ENCODE data around the gene ZFAND3.

ZFAND3 gene

DNA sequence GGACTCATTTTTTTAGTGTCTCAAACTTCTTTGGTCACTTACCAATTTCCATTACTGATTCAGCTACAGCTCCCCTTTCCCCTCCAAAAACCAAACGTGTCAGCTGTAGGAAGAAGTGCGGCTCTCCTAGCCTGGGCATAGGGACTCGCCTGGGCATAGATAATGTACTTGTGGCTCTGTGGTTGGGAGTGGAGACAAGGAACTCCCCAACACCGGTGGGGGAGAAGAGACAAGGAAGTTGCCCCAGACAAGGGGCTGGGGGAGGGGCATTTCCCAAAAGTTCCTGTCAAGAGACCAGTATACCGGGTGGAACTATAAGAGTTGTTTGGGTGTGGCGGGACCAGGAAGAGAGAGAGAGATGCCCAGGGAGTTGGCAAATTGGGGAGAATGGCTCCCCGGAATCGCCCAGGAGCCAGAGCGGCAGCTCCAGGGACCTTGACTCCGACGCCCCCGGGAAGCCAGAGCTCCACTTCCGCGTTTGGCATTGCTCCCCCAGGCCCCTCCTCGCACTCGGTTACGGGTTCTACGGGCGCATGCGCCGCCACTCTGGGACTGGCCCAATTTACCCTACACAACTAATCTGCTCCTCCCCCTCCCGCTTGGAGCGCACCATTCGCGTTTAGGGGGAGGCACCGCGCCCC, 871 bp upstream of the ZFAND3 start:
- Histone ChIP-seq H3K9me3 (ENCODE audit: insufficient read depth, low read depth, low read length) (no peaks in the 10 kb centered on the region), H3K4me3 (ENCODE audit: low read length) (peak overlapping the region; percentile 85), H3K36me3 (ENCODE audit: insufficient read depth, low read length) (no peaks in the 10 kb centered on the region), H3K27me3 (ENCODE audit: insufficient read depth, low read length) (no peaks in the 10 kb centered on the region), H3K9ac (ENCODE audit: low read depth, low read length) (peak overlapping the region; percentile 99), H3K27ac (ENCODE audit: low read depth, low read length) (peak overlapping the region; percentile 99), H3K4me1 (ENCODE audit: insufficient read depth, low read length) (peaks cover 30% of the 10 kb centered on the region)
- WGBS, result under 1% methylated on average over 26 of the region's 27 CpGs

DNA sequence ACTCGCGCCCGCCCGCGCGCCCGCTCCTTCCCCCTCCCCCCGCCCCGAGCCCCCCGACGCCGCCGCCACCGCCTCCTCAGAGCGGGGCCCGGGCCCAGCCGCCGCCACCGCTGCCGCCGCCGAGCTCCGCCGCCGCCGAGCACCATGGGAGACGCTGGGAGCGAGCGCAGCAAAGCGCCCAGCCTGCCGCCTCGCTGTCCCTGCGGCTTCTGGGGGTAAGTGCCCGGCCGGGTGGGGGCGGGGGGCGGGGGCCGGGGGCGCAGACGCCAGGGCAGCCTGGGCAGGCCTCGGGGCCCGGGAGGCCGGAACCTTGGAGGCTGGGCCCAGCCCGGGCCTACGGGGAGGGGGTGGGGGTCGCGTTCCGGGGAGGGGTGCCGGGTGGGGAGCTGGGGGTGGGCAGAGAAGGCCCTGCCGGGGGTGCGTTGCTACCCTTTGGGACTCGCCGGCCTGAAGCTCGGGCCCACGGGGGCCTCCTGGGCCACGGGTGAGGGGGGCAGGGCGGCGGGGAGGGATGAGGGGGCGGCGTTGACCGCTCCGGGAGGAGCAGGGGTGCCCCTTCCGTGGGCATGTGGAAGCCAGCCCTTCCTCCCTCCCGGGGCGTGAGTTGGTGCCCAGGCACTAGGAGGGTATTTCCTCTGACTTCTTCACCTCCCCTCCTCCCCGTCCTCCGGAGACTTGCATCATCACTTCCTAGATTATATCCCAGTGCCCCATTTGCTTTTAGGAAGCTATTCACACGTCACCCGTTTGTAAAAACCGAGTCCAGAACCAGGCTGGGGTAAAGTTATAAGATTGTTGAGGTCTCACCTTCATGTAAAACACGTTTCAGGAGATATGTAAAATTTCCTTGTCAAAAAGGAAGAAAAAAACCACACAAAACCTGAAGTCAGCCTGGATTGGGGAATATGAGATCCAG, 533 bp downstream of the ZFAND3 start:
- H3K9ac ChIP-seq (ENCODE audit: low read depth, low read length), result peak overlapping the region; percentile 23
- peaks cover 30% of the 10 kb centered on the region for H3K4me1 ChIP-seq (ENCODE audit: insufficient read depth, low read length)
- under 1% methylated on average over 64 of the region's 71 CpGs for WGBS
- H3K27me3 ChIP-seq (ENCODE audit: insufficient read depth, low read length), result no peaks in the 10 kb centered on the region
- peak overlapping the region; percentile 99; the same call in 1 of the 2 replicates for H3K27ac ChIP-seq (ENCODE audit: low read depth, low read length)
- peak overlapping the region; percentile 85 for H3K4me3 ChIP-seq (ENCODE audit: low read length)
- no peaks in the 10 kb centered on the region for H3K9me3 ChIP-seq (ENCODE audit: insufficient read depth, low read depth, low read length)
- no peaks in the 10 kb centered on the region for H3K36me3 ChIP-seq (ENCODE audit: insufficient read depth, low read length)

DNA sequence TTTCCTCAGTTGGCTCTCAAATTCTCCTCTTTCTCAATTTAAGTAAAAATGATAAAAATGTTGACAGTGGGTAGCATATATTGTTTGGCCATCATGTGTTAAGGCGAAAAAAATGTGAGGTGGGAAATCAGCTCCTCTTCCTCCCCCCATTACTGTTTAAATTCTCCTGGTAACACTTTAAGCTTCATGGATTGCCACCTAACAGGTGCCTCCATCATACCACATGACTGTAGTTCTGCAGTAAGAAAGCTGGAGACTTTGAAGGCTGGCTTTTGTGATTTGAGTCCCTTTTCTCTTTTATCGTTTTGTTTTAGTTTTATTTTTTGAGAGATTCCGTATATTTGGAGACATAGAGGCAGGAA, 1.2 kb downstream of the ZFAND3 start:
- Histone ChIP-seq H3K27me3 (ENCODE audit: insufficient read depth, low read length) (no peaks in the 10 kb centered on the region), H3K4me1 (ENCODE audit: insufficient read depth, low read length) (peaks cover 30% of the 10 kb centered on the region), H3K27ac (ENCODE audit: low read depth, low read length) (peak overlapping the region; percentile 78; the same call in 1 of the 2 replicates), H3K4me3 (ENCODE audit: low read length) (peak overlapping the region; percentile 60), H3K9ac (ENCODE audit: low read depth, low read length) (peak overlapping the region; percentile 23), H3K36me3 (ENCODE audit: insufficient read depth, low read length) (no peaks in the 10 kb centered on the region), H3K9me3 (ENCODE audit: insufficient read depth, low read depth, low read length) (no peaks in the 10 kb centered on the region)
- WGBS, result 34% methylated on average over 2 of the region's 3 CpGs

DNA sequence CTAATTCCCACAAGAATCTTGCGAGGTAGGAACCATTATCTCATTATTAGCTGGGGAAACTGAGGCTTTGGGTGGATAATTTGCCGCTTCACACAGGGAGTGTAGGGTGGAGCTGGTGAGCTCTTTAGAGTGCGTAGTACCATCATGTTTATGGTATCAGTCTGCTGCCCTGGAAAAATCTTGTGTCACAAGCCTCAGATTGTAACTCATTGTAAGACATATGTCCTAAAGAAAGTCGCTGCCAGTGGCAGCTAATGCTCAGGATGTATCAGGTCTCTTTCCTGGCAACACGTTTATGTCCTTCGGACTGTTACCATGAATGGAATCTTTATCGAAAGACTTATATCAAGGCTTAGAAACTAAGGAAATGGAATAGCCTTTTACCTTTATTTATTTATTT, 1.9 kb downstream of the ZFAND3 start:
- H3K9ac ChIP-seq (ENCODE audit: low read depth, low read length), result no peak overlapping the region
- no peaks in the 10 kb centered on the region for H3K27me3 ChIP-seq (ENCODE audit: insufficient read depth, low read length)
- H3K36me3 ChIP-seq (ENCODE audit: insufficient read depth, low read length), result no peaks in the 10 kb centered on the region
- H3K27ac ChIP-seq (ENCODE audit: low read depth, low read length), result no peak overlapping the region
- WGBS, result 92% methylated on average over 7 of the region's 7 CpGs
- H3K4me3 ChIP-seq (ENCODE audit: low read length), result peak overlapping the region; percentile 60; the same call in 1 of the 2 replicates
- no peaks in the 10 kb centered on the region for H3K9me3 ChIP-seq (ENCODE audit: insufficient read depth, low read depth, low read length)
- H3K4me1 ChIP-seq (ENCODE audit: insufficient read depth, low read length), result peaks cover 30% of the 10 kb centered on the region

DNA sequence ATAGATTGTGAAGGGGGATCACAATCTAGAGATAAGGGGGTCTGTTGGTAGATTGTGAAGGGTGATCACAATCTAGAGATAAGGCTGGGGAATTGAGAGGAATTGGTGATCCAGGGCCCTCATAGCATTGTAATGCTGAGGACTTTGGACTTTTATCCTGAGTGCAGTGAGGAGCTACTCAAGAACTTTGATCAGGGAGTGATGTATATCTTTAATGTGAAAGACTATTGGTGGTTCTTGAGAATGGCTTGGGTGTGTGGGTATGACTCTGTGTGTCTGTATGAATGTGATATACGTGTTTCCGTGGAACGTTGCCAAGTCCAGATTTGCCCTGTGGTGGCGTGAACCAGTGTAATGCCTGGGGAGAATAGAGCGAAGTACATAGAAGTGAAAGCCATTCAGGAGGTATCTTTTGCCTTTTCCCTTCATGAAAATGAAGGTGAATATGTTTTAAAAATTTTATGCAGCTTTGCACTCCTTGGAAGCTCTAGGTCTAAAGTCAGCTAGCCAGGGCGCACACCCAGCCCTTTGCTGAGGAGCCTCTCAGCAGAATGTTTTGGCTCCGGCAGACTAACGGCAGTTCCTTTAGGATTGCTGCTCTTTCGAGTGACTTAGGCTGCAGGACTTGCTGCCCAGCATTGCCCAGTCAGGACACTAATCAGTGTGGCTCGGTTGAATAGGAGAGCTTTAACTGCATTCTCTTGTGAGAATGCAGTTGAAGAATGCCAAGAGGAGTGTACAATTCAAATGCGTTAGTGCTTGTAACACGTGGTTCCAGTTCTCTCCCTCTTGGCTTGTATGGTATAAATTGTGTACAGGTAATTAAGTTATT, 3.5 kb downstream of the ZFAND3 start:
- no peaks in the 10 kb centered on the region for H3K27me3 ChIP-seq (ENCODE audit: insufficient read depth, low read length)
- no peaks in the 10 kb centered on the region for H3K9me3 ChIP-seq (ENCODE audit: insufficient read depth, low read depth, low read length)
- peaks cover 19% of the 10 kb centered on the region for H3K4me1 ChIP-seq (ENCODE audit: insufficient read depth, low read length)
- H3K27ac ChIP-seq (ENCODE audit: low read depth, low read length), result no peak overlapping the region; the same call in 1 of the 2 replicates
- no peaks in the 10 kb centered on the region for H3K36me3 ChIP-seq (ENCODE audit: insufficient read depth, low read length)
- no peak overlapping the region for H3K4me3 ChIP-seq (ENCODE audit: low read length)
- H3K9ac ChIP-seq (ENCODE audit: low read depth, low read length), result no peak overlapping the region
- WGBS, result 68% methylated on average over 12 of the region's 12 CpGs

DNA sequence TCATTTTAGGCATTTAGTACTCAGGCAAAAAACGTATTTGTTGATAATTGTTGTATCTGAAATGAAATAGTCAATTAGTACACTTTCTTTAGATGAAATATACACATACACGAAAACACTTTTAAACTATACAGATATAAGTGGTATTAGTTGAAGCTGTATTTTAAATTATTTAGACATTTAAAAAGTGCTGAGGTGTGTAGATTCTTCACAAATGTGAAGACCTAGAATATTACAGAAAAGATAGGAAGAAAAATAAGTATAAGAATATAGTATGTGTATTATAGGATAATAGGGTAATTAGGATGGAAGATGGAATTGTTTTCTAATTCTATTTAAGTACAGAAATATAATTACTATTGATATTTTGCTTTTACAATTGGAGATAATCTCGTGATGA, 4.6 kb downstream of the ZFAND3 start:
- H3K4me3 ChIP-seq (ENCODE audit: low read length), result no peak overlapping the region
- peaks cover 17% of the 10 kb centered on the region for H3K4me1 ChIP-seq (ENCODE audit: insufficient read depth, low read length)
- WGBS, result 84% methylated on average over 2 of the region's 3 CpGs
- H3K36me3 ChIP-seq (ENCODE audit: insufficient read depth, low read length), result no peaks in the 10 kb centered on the region
- no peaks in the 10 kb centered on the region for H3K27me3 ChIP-seq (ENCODE audit: insufficient read depth, low read length)
- no peaks in the 10 kb centered on the region for H3K9me3 ChIP-seq (ENCODE audit: insufficient read depth, low read depth, low read length)
- H3K9ac ChIP-seq (ENCODE audit: low read depth, low read length), result no peak overlapping the region
- H3K27ac ChIP-seq (ENCODE audit: low read depth, low read length), result no peak overlapping the region

DNA sequence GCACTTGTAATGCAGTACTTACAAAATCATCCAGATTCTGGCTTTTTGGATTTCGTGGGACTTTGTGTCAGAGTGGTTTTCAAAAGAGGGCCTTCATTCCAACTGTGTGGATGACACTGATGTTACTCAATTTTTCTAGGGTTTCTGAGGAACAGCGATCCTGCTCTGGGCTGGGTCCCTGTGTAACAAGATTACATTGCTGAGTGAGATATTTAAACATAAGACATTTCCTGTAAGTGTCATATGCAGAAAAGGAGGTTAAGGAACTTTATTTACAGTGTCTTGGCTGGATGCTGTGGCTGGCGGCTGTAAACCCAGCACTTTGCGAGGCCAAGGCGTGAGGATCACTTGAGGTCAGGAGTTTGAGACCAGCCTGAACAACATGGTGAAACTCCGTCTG, 6.7 kb downstream of the ZFAND3 start:
- H3K36me3 ChIP-seq (ENCODE audit: insufficient read depth, low read length), result no peaks in the 10 kb centered on the region
- H3K4me3 ChIP-seq (ENCODE audit: low read length), result no peak overlapping the region
- H3K9me3 ChIP-seq (ENCODE audit: insufficient read depth, low read depth, low read length), result no peaks in the 10 kb centered on the region
- H3K4me1 ChIP-seq (ENCODE audit: insufficient read depth, low read length), result peaks cover 13% of the 10 kb centered on the region
- H3K27me3 ChIP-seq (ENCODE audit: insufficient read depth, low read length), result no peaks in the 10 kb centered on the region
- no peak overlapping the region for H3K9ac ChIP-seq (ENCODE audit: low read depth, low read length)
- H3K27ac ChIP-seq (ENCODE audit: low read depth, low read length), result no peak overlapping the region
- 93% methylated on average over 6 of the region's 6 CpGs for WGBS

DNA sequence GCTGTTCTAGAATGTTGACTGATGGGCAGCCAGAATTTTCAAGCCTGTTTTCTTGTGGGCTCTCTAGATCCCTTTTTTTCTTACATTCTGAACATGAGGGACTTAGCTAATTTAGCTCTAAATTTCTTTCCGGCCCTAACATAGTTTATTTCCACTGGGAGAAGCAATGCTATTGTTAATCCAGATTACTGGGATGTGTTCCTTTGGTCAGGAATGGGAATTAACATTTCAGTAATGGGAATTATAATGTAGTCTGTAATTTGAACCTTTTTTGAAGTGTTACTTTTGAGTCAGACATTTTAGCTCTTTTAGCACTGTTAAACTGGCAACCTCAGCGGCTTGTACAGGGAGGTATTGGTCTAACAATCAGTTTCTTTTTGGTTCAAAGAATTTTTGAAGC, 7.5 kb downstream of the ZFAND3 start:
- H3K4me3 ChIP-seq (ENCODE audit: low read length), result no peak overlapping the region
- H3K27me3 ChIP-seq (ENCODE audit: insufficient read depth, low read length), result no peaks in the 10 kb centered on the region
- 95% methylated on average over 2 of the region's 2 CpGs for WGBS
- peaks cover 15% of the 10 kb centered on the region for H3K4me1 ChIP-seq (ENCODE audit: insufficient read depth, low read length)
- H3K36me3 ChIP-seq (ENCODE audit: insufficient read depth, low read length), result no peaks in the 10 kb centered on the region
- no peak overlapping the region for H3K27ac ChIP-seq (ENCODE audit: low read depth, low read length)
- H3K9me3 ChIP-seq (ENCODE audit: insufficient read depth, low read depth, low read length), result no peaks in the 10 kb centered on the region
- H3K9ac ChIP-seq (ENCODE audit: low read depth, low read length), result no peak overlapping the region

DNA sequence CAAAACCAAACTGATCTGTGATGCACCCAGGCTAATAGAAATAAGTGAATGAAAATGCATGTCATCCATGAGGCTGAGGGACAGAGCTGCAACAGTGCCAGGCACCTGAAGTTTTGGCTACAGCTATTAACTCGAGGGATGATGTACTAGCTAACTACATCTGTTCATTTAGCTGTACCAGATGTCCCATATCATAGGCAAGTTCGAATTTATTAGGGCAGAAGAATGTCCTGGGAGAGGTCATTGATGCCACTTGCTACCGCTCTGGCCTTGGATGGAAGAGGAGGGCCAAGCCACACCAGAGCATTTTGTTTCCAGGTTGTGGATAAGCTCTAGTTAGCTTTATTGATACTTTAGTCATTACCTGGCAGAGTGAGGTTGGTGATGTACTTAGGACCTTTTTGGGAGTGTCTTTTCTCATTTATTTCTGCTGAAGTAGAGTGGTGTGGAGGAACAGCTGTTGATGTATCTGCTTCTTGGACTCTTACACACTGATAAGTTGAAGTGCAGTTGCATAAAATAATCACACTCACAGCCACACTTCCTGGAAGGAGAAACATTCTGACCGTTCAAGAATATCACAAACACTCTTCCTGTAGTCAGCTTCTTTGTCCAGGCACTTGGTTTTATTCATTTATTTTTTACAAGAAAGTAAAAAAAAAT, 8.2 kb downstream of the ZFAND3 start:
- no peak overlapping the region for H3K27ac ChIP-seq (ENCODE audit: low read depth, low read length)
- 0 out of 2 replicates have a peak, but pooled peaks cover 2% of the 10 kb centered on the region for H3K36me3 ChIP-seq (ENCODE audit: insufficient read depth, low read length)
- no peaks in the 10 kb centered on the region for H3K27me3 ChIP-seq (ENCODE audit: insufficient read depth, low read length)
- H3K9me3 ChIP-seq (ENCODE audit: insufficient read depth, low read depth, low read length), result no peaks in the 10 kb centered on the region
- peaks cover 15% of the 10 kb centered on the region for H3K4me1 ChIP-seq (ENCODE audit: insufficient read depth, low read length)
- no peak overlapping the region for H3K4me3 ChIP-seq (ENCODE audit: low read length)
- no peak overlapping the region for H3K9ac ChIP-seq (ENCODE audit: low read depth, low read length)
- WGBS, result 95% methylated on average over 4 of the region's 4 CpGs

DNA sequence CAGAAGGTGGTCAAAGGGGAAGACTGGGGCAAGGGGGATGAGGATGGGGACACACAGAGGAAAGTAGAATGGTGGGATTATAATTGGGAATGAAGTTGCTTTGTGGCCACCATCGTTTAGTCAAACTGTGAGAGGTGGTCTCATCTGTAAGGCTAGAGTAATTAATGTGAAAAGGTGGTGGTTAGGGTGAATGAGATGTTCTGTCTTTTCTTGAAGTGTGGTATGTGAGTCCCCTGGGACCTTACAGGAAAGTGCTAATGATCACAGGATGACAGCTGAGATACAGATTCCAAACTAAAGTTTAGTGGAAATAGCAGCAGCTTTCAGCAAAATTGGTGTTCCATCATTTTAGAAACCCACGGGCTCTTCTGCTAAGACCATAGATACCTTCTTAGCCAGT, 10.7 kb downstream of the ZFAND3 start:
- Histone ChIP-seq H3K27ac (ENCODE audit: low read depth, low read length) (no peak overlapping the region), H3K9me3 (ENCODE audit: insufficient read depth, low read depth, low read length) (peaks cover 12% of the 10 kb centered on the region; the same call in 1 of the 2 replicates), H3K4me3 (ENCODE audit: low read length) (no peak overlapping the region), H3K36me3 (ENCODE audit: insufficient read depth, low read length) (peaks cover 16% of the 10 kb centered on the region; the same call in 1 of the 2 replicates), H3K9ac (ENCODE audit: low read depth, low read length) (no peak overlapping the region), H3K27me3 (ENCODE audit: insufficient read depth, low read length) (no peaks in the 10 kb centered on the region), H3K4me1 (ENCODE audit: insufficient read depth, low read length) (peaks cover 7% of the 10 kb centered on the region; the same call in 1 of the 2 replicates)
- WGBS, result 79% methylated on average over 2 of the region's 2 CpGs
